ENCODE data around the gene THRA.

DNA sequence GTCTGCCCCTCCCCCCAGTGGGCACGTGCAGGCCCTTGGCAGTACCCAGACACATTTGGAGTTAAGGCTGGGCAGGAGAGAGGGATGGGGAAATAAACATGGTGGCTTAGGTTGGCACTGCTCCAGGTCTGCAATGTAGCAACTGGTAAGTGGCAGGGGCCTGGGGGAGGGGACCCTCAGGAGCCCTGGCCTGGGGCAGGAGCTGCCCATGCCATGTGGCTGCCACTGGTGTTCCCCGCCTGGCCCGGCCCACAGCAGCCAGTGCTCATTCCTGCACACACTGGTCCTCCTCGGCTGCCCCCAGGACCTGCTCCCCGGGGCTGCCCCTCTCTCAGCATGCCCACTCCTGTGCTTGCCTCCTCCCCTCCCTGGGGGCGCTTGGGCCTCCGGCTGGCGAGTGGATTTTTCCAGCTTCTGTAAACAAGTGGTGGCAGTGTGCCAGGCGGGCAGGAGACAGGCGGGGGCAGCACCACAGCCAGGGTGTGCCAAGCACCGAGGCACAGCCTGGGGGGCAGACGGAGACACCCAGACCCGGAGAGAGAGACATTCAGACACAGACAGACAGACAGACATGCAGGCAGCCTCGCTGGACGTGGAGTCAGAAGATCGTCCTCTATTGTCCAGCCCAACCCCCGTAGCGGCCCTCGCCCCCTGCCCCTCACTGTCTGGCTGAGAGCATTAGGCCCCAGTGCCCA lies 9.4 kb downstream of the THRA start:
- no peak for TF ChIP-seq EP300 (IDR thresholded peaks at IDR 0.05)
- TF ChIP-seq CTCF (IDR thresholded peaks at IDR 0.05) = no peak

All from suprapubic skin (tissue), 3 donors.